Loucy (cell line): ENCODE data around the gene ADAMTS7.
"Not testable (repeated sequence)": the region's sequence is repeated elsewhere in the genome, so short reads cannot be mapped to it uniquely, and the experiment has no call there.

ENCODE experiments used
- H2AFZ ChIP-seq: fragments of 200-600 bp; sonication (generic); 2 replicates; pipeline ENCODE4 v1.6.0; 2016; ENCODE audit warnings: antibody characterized with exemption, mild to moderate bottlenecking, low read length, moderate library complexity
- H3F3A ChIP-seq: fragments of 200-600 bp; 2 replicates; pipeline ENCODE4 v1.6.0; 2016; ENCODE audit warnings: antibody characterized with exemption, low read depth, mild to moderate bottlenecking
- H3K27me3 ChIP-seq: fragments of 200-600 bp; sonication (generic); 2 replicates; pipeline ENCODE4 v1.6.1; 2014; ENCODE audit warnings: low read length, mild to moderate bottlenecking; ENCODE audit not compliant: insufficient read depth, poor library complexity, severe bottlenecking
- H3K36me3 ChIP-seq: fragments of 200-600 bp; sonication (generic); 2 replicates; pipeline ENCODE4 v1.6.1; 2016; ENCODE audit warnings: low read length; ENCODE audit not compliant: insufficient read depth
- H3K4me1 ChIP-seq: fragments of 200-600 bp; sonication (generic); 2 replicates; pipeline ENCODE4 v1.5.1; 2014; ENCODE audit warnings: low read length, mild to moderate bottlenecking; ENCODE audit not compliant: insufficient read depth, poor library complexity, severe bottlenecking
- H3K4me2 ChIP-seq: fragments of 200-600 bp; sonication (generic); 2 replicates; pipeline ENCODE4 v1.6.0; 2014; ENCODE audit warnings: antibody characterized with exemption, low read length, low read depth, mild to moderate bottlenecking; ENCODE audit not compliant: poor library complexity, severe bottlenecking
- H3K4me3 ChIP-seq: fragments of 200-600 bp; sonication (generic); 2 replicates; pipeline ENCODE4 v1.5.1; 2014; ENCODE audit warnings: low read length, mild to moderate bottlenecking, mixed read lengths; ENCODE audit not compliant: poor library complexity, severe bottlenecking
- H3K79me2 ChIP-seq: fragments of 200-600 bp; sonication (generic); 2 replicates; pipeline ENCODE4 v1.6.1; 2014; ENCODE audit warnings: low read length; ENCODE audit not compliant: insufficient read depth
- H3K9ac ChIP-seq: fragments of 200-600 bp; sonication (generic); 2 replicates; pipeline ENCODE4 v1.6.0; 2014; ENCODE audit warnings: mild to moderate bottlenecking, low read depth, low read length, moderate library complexity; ENCODE audit not compliant: poor library complexity, severe bottlenecking
- H3K9me2 ChIP-seq: fragments of 200-600 bp; sonication (generic); replicated peaks from 2 replicates; pipeline ENCODE4 v1.6.1; 2016; ENCODE audit warnings: low read depth, low read length, mixed read lengths
- H3K9me3 ChIP-seq: fragments of 200-600 bp; sonication (generic); 2 replicates; pipeline ENCODE4 v1.6.1; 2014; ENCODE audit warnings: mild to moderate bottlenecking, antibody characterized with exemption, low read length, low read depth; ENCODE audit not compliant: insufficient read depth
- H4K20me1 ChIP-seq: fragments of 200-600 bp; sonication (generic); 2 replicates; pipeline ENCODE4 v1.6.0; 2014; ENCODE audit warnings: antibody characterized with exemption, low read length, mild to moderate bottlenecking; ENCODE audit not compliant: insufficient read depth, poor library complexity, severe bottlenecking
- EZH2phosphoT487 ChIP-seq: fragments of 200-600 bp; IDR thresholded peaks from 2 replicates; pipeline ENCODE4 v1.6.1; 2018; ENCODE audit warnings: antibody characterized with exemption, mild to moderate bottlenecking, moderate library complexity, borderline replicate concordance
- TF ChIP-seq, protein P1 (sequence below): fragments of 200-600 bp; sonication (generic); conservative IDR thresholded peaks from 2 replicates; pipeline ENCODE4 v1.5.1; 2014; ENCODE audit warnings: mild to moderate bottlenecking, antibody characterized with exemption, low read length

ADAMTS7 gene

DNA sequence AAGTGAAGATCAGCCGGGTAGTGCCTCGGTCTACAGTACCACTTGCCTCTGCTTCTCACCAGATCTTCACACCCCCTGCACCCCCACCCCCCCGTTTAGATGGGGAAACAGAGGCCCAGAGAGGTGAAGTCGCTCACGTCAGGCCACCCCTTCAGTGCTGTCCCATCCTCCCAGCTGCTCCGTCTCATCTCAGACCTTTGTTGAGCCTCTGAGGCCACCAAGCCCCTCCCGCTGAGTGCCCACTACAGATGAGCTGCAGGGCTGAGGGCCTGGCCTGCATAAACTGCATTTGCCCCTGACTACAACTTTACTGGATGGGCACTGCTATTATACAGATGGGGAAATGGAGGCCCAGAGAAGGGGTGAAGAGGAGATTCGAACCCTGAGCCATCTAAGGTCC is 35.8 kb downstream of the ADAMTS7 start:
- no peak overlapping the region for H3K4me3 ChIP-seq
- no peaks in the 10 kb centered on the region for H3K9me3 ChIP-seq
- no peaks in the 10 kb centered on the region for H3K4me1 ChIP-seq
- H3K27me3 ChIP-seq = no peaks in the 10 kb centered on the region
- no peak overlapping the region for H3K9ac ChIP-seq
- H3K79me2 ChIP-seq = no peaks in the 10 kb centered on the region
- no peaks in the 10 kb centered on the region for H4K20me1 ChIP-seq
- no peak overlapping the region for H3K4me2 ChIP-seq
- no peak for TF ChIP-seq EZH2phosphoT487
- TF ChIP-seq, protein P1, sequence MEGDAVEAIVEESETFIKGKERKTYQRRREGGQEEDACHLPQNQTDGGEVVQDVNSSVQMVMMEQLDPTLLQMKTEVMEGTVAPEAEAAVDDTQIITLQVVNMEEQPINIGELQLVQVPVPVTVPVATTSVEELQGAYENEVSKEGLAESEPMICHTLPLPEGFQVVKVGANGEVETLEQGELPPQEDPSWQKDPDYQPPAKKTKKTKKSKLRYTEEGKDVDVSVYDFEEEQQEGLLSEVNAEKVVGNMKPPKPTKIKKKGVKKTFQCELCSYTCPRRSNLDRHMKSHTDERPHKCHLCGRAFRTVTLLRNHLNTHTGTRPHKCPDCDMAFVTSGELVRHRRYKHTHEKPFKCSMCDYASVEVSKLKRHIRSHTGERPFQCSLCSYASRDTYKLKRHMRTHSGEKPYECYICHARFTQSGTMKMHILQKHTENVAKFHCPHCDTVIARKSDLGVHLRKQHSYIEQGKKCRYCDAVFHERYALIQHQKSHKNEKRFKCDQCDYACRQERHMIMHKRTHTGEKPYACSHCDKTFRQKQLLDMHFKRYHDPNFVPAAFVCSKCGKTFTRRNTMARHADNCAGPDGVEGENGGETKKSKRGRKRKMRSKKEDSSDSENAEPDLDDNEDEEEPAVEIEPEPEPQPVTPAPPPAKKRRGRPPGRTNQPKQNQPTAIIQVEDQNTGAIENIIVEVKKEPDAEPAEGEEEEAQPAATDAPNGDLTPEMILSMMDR = no peak
- H3K36me3 ChIP-seq = no peaks in the 10 kb centered on the region
- no peaks in the 10 kb centered on the region for H3K9me2 ChIP-seq
- no peaks in the 10 kb centered on the region for H3F3A ChIP-seq
- no peak overlapping the region for H2AFZ ChIP-seq

DNA sequence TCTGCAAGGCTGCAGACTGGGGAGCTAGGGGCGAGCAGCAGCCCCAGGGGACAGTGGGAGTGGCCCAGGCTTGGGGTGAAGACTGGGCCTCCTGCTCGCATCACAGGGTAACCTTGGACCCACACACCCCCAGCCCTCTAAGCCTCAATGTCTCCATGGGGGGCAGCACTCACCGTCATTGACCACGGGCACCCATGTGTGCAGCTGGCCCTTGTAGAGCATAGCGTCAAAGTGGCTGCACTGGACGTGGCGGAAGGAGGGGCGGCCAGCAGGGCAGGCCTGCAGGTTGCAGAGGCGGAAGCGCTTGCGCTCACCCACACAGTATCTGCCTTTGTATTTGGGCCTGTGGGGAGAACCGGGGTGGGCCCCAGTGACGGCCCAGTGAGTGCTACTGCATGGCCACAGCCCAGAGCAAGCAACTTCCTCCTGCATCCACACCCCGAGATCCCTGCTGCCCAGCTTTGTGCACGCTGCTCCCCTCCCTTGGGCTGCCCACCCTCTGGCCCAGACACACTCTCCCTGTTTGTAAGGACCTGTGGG is 36.7 kb downstream of the ADAMTS7 start:
- H3K36me3 ChIP-seq, H3K4me2 ChIP-seq, H2AFZ ChIP-seq, H3K4me1 ChIP-seq, H3K4me3 ChIP-seq, H3F3A ChIP-seq, H3K9me2 ChIP-seq, H3K79me2 ChIP-seq, H3K27me3 ChIP-seq, H3K9me3 ChIP-seq, H4K20me1 ChIP-seq, H3K9ac ChIP-seq: not testable (repeated sequence)

DNA sequence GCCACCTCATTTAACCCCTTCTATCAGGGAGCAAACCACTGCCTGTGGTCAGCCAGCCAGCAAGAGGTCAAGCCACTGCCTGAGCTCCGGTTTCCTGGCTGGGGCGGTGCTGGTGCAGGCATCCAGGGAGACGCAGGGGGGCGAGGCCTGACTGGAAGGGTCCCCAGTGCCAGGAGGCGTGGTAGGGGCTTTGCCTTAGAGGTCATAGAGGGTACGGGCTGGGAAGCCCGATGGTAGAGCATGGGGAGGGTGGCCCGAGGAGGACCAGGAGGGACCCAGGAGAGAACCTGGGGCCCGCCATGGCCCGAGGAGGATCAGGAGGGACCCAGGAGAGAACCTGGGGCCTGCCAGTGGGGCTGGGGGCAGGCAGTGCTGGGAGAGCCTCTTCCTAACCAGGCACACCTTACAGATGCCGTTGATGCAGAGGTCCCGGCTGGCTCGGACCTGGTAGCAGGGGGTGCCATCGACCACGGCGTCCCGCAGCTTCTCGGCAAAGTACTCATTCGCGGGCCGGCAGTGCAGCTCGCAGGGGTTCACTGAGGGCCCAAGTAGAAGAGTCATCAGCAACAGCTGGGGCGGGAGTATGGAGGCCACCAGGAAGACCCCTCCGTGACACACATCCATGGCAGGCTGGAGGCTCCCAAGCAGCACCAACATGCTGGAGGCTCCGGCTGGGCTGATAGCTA is 37.4 kb downstream of the ADAMTS7 start:
- not testable (repeated sequence) for H3K27me3 ChIP-seq, H3K4me3 ChIP-seq, H2AFZ ChIP-seq, H3K4me2 ChIP-seq, H3K9ac ChIP-seq, H4K20me1 ChIP-seq, H3K9me2 ChIP-seq, H3K36me3 ChIP-seq, H3K79me2 ChIP-seq, H3K4me1 ChIP-seq, H3K9me3 ChIP-seq, H3F3A ChIP-seq

DNA sequence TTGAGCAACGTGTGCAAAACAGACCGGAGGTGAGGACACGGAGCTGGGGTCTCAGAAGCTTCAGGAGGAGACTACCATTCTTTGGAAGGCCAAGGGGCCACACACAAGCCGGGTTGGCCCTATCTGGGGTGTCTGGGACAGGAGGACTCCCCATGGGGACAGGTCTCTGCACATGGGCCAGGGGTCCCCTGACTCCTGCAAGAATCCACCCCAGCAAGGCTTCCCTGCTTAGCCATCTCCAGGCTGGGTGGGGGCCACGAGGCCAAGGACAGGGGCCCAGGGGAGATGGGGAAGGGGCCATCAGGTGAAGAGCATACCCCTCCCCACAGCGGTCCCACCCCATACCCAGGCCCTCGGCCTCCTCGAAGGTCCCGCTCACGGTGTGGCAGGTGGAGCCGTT is 38.5 kb downstream of the ADAMTS7 start:
- no peak overlapping the region for H3K4me3 ChIP-seq
- no peak overlapping the region for H3K9ac ChIP-seq
- no peaks in the 10 kb centered on the region for H3K9me3 ChIP-seq
- no peaks in the 10 kb centered on the region for H3F3A ChIP-seq
- TF ChIP-seq, protein P1 = no peak
- no peak for TF ChIP-seq EZH2phosphoT487
- no peak overlapping the region for H3K4me2 ChIP-seq
- H3K4me1 ChIP-seq = no peaks in the 10 kb centered on the region
- no peaks in the 10 kb centered on the region for H3K27me3 ChIP-seq
- H3K9me2 ChIP-seq = no peaks in the 10 kb centered on the region
- no peaks in the 10 kb centered on the region for H3K36me3 ChIP-seq
- H3K79me2 ChIP-seq = no peaks in the 10 kb centered on the region
- H2AFZ ChIP-seq = no peak overlapping the region
- H4K20me1 ChIP-seq = no peaks in the 10 kb centered on the region

DNA sequence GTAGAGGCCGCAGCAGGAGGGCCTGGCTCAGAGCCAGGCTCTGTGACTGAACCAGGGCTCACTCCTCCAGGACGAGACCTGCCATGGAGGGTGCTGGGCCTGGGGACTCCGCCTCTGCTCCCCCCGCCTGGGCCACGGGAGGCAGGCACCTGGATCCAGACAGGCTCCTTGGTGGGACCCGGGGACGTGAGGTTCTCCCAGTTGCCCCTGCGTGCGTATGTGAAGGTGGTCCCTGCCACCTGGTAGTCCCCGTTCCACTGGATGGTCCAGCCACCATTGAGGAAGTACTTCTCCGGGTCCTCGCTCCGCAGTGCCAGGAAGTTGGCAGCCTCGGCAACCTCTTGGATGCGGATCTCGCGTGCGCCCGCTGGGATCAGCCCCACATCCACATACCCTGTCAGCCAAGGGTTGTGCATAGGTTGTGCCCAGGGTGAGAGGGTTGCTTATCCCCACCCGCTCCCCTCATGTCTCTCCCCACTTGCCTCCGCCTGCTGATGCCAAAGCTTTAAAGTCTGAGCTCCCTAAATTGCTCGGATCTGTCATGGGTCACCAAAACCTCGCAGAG is 39.7 kb downstream of the ADAMTS7 start:
- not testable (repeated sequence) for H2AFZ ChIP-seq, H3K36me3 ChIP-seq, H3K9ac ChIP-seq, H3K27me3 ChIP-seq, H3K4me2 ChIP-seq, H3K9me3 ChIP-seq, H3K9me2 ChIP-seq, H3K4me3 ChIP-seq, H3K4me1 ChIP-seq, H4K20me1 ChIP-seq, H3K79me2 ChIP-seq, H3F3A ChIP-seq

DNA sequence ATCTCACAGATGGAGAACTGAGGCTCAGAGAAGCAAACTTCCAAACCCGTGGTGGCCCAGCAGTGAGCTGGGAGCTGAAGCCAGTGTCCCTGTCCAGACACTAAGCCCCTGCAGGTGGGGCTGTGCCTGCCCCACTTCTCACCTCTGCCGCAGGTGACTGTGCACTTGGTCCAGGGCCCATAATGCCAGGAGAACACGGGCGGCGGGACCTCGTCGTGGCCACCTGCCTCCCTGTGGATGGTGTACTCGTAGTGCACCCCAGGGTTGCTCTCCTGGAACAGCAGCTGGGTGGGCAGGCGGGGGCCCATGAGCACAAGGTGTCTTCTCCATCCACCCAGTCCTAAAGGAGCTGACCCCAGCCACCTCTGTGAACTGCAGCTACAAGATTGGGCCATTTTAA is 40.2 kb downstream of the ADAMTS7 start:
- not testable (repeated sequence) for H3K9me3 ChIP-seq, H2AFZ ChIP-seq, H3K79me2 ChIP-seq, H3K4me1 ChIP-seq, H3K9me2 ChIP-seq, H3K36me3 ChIP-seq, H3K4me3 ChIP-seq, H3K9ac ChIP-seq, H3K27me3 ChIP-seq, H4K20me1 ChIP-seq, H3F3A ChIP-seq, H3K4me2 ChIP-seq
